CD4-positive, alpha-beta T cell treated with Interleukin-21 for 1 hour (primary cell): ENCODE results near the gene PDE4C.
A peak's percentile ranks its signal among the peaks of the same experiment; 100 is the strongest.

ENCODE experiments used
- DNase-seq: peaks from one replicate; pipeline ENCODE4 v3.0.0-alpha.2; 2020

The PDE4C gene

DNA sequence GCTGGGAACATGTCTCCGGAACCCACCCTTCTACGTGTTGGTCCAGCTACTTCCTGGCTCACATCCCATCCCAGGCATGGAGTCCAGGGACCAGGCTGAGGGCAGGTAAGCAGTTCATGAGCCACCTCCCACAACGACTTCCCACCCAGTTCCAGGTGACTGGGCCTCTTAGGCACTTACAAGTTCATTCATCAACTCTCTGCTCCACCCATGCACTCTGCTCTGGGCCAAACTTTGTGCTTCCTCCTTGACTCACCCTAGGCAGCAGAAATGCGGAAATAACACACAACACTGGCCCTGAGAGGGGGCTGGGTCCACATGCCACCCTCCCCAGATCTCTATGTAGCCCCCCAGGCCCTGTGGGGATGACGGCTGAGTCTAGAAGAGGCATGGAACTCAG is 27.5 kb upstream of the PDE4C start:
- no peak for DNase-seq

DNA sequence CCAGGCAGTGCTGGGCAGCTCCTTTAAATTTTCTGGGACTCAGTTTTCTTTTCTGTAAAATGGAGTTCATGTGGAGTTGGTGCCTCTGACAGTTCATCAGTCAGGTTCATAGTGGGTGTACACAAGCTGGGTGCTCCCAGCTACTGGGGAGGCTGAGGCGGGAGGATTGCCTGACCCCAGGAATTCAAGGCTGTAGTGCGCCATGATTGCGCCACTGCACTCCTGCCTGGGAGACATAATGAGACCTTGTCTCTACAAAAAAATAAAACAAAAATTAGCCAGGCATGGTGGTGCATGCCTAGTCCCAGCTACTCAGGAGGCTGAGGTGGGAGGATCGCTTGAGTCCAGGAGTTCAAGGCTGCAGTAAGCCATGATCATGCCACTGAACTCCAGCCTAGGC is 26.9 kb upstream of the PDE4C start:
- DNase-seq, result no peak

DNA sequence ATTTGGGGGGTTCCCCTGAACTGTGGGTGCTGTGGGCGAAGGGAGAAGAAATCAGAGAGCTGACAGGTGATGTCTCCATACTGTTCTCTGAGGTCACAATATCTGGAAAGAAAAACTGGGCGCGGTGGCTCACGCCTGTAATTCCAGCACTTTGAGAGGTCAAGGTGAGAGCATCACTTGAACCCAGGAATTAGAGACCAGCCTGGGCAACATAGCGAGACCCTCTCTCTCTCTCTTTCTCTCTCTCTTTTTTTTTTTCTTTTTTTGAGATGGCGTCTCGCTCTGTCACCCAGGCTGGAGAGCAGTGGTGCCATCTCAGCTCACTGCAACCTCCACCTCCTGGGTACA is 26.1 kb upstream of the PDE4C start:
- no peak for DNase-seq

DNA sequence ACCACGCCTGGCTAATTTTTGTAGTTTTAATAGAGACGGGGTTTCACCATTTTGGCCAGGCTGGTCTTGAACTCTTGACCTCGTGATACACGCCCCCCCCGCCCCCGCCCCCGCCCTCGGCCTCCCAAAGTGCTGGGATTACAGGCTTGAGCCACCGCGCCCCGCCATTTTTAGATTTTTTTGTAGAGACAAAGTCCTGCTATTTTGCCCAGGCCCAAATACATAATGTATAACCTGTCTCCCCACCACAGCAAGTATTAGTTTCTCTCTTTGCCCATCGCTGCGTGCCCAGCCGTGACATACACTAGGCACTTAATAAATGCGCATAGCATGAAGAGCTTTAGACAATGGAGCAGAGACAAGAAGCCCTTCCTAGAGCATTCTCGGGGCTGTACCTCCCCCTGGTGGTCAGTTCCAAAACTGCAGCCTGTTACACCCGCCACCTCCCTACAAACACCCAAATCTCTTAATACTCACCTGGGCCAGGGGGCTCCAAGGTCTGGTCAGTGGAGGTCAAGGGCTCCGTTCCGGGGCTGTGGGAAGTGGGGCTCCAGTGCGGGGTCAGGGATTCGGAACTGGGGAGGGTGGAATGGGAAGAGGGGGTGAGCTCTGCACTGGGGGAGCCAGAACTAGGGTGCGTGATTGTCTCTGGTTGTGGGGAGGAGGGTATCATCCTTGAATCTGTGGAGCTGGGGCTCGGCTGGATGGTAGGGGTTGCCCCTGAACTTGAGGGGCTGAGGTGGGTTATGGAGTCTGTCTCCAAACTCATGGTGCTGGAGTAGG is 25.5 kb upstream of the PDE4C start:
- DNase-seq, result peak; percentile 83

DNA sequence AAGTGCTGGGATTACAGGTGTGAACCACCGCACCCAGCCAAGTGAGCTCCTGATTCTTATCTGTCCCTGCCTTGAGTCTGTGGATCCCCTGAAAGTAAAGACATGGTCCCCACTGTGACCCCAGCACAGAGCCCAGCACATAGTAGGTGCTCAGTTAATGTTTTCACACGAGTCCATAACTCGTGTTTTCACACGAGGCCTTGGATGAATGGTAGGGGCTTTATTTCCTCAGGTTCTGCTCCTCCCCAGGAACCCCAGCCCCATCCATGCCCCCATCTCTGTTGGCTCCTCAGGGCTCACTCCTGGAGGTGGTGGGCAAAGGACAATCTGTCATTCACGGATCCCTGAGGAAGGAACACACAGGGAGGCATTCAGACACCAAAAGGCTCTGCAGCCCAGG is 23.6 kb upstream of the PDE4C start:
- DNase-seq, result no peak

DNA sequence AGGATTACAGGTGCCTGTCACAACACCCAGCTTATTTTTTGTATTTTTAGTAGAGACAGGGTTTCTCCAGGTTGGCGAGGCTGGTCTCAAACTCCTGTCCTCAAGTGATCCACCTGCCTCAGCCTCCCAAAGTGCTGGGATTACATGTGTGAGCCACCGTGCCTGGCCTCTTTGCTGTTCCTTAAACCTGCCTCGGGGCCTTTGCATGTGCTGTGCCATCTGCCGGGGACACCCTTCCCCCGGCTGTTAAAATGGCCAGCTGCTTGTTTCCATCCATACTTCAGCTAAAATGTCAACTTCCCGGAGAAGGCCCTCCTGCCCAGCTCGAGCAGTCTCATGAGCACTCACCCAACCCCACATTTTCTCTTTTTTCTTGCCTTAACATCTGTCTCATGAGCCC is 19.1 kb upstream of the PDE4C start:
- no peak for DNase-seq

DNA sequence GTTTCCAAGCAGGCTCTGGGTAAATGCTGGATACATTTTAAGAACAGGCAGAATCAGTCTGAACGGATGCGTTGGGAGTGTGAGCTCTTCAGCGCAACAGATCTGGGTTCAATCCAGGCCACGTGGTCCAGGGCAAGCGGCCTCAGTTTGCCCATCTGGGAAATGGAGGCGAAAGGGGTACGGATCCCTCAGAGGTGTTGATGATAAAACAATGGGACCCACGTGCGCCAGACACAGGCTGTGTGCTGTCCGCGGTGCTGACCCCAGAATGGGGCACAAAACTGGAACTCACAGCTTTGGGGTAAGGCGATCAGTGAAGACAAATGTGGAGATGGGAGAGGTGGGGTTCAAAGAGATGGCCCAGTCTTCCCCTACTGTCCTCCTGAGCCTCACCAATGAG is 13.1 kb upstream of the PDE4C start:
- DNase-seq, result no peak

DNA sequence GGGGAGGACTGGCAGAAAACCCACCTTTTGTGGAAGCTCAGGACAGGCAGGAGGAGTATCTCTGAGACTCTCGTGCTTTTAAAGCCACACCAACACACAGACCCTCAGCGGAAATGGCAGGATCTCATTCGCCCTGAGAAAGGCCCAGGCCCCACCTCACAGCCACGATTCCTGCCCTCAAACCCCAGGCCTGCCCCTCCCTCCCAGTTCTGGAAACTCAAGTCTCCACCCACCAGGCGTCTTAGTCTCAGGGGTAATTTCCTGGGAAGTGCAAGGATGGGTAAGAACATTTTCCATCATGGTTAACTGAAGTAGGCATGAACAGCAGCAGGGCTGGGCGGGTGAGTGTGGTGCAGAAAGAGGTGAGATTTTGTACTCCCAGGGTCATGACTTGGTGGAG is 8.0 kb upstream of the PDE4C start:
- DNase-seq, result no peak

DNA sequence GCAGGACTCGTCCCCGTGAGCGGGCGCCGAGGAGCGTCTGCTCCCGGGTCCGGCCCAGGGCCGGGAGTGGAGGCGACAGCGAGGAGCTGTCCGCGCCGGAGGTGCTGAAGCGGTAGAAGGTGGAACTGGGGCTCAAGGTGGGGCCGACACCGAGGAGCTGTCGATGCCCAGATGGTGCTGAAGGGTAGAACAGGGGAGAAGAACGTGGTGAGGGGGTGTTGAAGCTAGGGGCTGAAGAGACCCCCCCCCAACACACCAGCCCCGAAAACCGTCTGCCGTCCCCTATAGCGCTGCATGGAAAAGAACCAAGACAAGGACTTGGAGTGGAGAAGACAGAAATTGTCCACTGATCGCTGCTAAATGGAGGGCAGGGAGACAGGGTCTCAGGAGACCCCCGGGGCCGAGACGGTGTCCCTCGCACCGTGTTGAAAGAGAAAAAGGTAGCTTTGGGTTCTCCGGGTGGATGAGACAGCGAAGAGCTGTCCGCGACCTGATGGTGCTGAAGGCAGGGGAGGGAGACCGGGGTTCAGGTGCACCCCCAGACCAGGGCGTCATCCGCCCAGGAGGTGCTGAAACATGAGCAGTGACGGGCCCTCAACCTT is 7.1 kb upstream of the PDE4C start:
- peak; percentile 41 for DNase-seq

DNA sequence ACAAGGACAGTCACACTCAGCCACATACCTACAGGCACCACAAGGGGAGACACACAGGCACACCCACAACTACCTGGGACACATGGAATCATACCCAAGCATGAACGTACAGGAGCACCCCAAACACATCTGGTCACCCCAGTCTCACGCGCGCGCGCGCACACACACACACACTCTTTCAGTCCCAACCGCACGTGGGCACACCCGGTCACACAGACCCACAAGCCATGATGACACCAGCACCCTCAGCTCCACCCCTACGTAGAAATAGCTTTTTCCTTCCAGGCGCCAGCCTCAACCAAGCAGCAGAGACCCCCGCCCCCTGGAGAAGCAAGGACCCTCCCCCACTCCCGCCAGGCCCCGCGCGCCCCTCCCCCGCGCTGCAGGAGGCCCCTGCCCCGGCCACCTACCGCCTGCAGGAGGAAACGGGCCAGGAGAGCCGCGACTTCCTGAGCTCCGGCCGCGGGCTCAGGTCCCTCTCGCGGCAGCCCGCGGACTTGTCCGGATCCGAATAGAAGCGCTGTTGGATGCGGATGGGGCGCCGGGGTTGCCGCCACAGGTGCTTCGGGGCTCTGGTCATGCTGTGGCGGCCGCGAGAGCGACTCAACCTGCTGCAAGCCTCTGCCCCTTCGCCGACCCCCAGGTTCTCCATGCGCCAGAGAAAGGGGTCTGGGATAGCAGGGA is 6.4 kb upstream of the PDE4C start:
- DNase-seq, result no peak

DNA sequence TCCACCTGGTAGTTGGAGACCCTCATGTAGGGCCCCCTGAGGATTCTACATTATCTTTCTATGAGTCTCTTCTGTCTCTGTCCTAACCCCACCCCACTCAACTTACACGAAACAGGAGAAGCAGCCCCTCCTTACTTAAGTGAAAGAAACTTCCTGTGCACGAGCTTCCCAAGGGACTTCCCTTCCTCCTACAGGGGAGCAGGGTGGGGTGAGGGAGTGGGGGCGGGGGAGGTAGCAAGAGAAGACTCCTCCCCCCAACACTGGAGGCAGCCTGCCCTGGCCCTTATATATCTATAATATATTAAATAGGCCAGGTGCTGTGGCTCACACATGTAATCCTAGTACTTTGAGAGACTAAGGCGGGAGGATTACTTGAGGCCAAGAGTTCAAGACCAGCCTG is 5.5 kb upstream of the PDE4C start:
- no peak for DNase-seq

DNA sequence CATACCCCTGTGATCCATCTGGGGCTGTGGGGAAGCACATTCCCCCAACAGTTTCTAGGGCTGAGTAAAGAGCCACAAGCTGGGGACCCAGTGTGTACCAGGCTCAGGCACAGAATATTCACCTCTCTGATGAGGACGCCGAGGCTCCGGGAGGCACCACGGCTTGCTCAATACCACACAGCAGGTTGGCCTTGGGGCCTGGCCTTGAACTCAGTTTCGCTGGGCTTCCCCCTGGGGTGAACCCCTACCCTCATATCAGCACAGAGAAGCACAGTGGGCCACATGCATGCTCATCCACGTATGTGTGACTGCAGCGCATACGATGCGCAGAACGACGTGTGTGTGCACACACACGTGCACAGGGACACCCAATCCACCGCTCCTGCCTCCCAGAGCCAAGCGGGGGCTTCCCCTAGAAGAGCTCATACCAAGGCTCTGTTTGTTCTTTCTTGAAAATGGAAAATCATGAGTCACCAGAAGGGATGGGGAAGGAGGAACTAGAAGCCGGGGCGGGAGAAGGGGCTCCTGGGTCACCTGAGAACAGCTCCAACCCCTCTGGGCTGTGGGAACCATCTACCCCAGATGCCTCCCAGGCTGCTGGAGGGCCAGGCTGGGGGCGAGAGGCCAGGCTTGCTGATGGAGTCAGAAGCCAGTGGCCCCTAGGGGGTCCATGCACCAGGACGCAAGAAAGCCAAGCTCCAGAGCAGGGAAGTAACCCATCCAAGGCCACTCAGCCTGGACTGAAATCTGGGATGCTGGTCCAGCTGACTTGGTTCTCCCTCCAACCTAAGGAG is 4.9 kb upstream of the PDE4C start:
- DNase-seq, result no peak

DNA sequence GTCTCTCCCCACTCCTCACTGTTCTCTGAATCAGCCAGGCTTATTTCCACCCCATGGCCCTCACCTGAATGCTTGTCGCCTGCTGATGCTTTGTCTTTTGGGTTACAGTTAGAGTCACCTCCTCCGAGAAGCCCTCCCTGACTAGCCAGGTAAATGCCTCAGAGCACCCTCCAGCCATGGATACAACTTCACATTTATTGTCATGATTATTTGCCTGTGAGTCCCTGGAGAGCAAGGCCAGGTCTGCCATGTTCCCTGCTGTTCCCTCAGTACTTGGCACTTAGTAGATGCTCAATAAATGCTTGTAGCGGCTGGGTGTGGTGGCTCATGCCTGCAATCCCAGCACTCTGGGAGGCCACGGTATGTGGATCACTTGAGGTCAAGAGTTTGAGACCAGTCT is 3.7 kb upstream of the PDE4C start:
- no peak for DNase-seq

DNA sequence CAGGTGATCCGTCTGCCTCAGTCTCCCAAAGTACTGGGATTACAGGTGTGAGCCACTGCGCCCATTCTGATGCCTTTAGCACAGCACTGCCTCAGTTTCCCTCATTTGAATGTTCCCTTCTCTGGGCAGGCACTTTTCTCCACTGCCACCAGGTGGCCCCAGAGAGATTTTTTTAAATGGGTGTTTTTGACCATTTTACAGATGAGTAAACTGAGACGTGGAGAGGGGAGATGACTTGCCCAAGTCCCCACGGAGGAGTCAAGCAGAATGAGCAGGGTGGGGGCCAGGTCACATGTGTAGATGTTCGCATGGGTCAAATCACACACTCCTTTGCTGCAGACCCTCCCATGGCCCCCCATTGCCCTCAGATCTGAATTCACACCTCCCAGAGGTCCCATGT is 3.2 kb upstream of the PDE4C start:
- DNase-seq, result no peak

DNA sequence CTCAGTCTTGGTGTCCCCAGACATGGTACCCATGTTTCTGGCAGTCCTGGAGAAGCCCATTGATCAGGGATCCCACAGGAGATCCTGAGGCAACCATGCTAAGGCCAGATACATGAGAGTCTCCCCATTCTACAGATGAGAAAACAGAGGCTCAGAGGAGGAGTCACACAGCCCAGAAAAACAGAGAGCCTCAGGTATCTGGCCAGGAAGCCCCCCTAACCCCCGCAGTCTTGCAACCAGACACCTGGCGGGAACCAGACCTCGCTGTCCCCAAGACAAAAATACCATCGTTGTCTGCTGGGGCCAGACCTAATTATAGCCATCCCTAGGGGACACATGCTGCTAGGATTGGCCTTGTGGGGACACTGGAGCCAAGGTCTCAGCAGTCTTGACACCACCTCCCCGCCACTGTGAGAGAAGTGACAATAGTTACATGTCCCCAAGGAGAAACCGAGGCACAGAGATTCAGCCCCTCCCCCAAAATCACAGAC is 1.6 kb upstream of the PDE4C start:
- no peak for DNase-seq

DNA sequence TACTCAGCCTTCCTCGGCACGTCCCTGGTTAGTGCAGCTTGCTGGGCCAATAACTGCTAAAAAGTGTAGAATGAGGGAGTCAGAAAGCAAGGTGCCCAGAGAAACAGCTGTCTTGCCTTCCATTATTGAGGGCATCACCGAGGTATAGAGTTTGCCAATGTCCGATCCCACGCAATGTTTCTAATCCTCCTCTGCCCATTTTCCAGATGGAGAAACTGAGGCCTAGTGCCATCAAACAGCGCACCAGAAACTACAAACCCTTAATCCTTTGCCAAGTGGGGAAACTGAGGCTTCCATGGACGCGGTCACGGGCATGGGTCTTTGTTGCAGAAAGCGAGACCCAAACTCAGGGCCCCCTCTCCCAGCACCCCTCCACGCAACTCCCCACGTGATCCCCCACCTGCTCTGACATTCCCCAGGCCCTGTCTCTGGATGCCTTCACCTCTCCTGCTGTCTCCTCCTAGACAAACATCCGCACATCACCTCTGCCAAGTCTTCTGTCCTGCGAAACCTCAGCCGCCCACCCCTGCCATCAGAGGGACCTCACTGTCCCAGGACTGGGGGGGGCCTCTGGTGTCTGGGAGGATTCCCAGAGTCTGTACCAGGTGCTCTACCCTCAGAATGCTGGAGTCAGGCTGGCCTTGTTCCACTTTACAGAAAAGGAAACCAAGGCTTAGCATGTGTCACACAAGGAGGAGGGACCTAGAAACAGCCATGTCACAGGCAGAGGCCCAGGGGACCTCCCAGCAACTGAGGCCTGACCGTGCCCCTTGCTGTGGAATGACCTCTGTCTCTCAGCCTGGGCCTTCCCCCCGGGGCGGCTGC is 930 bp upstream of the PDE4C start:
- no peak for DNase-seq

DNA sequence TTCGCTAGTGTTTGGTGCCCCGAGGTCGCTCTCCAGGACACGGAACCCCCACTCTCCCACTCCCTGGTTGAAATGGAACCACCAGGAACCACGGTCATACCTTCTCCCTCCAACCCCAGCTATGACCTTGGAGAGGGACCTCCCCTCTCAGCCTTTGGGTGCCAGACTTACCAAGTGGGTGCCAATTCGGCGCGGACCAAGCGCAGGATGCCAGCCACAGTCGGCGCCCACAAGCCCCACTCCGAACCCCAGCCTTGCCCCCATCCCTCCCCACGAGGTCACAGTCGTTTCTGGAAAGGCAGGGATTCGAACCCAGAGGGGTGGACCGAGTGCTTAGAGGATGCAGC is 910 bp downstream of the PDE4C start:
- no peak for DNase-seq

DNA sequence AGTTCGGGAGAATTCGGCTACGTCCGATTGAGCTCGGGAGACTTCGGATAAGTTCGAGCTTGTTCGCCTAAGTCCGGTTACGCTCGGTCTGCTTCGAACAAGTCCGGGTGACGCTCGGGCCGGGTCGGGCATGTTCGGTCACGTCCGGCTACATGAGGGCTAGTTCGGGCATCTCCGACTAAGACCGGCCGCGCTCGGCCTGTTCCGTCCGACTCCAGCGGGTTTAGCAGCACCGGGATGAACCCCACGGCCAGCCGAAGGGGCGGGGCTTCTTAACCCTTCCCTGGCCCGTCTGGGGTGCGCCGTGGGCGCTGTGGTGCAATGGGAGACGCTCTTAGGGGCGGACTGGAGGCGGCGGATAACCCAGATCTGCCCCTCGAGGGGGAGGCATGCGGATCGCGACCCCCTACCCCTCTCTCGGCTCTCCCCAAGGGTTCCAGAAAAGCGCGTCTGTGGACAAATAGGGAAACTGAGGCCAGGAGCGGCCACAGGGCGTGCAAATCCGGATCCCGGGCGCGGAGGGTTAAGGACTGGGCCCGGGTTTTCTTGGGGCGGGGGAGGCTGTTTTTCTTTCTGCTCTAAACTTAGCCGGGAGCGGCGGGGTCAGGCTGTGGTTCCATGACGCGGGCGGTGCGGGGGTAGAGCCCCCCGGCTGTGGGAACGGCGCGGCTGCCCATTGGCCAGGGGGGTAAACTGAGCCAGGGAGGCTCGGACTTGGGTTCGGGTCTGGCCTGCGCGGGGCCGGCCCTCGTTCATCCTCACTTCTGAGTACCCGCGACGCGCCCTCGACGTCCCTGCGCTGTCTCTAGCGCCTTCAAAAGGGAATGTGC is 1.5 kb downstream of the PDE4C start:
- DNase-seq, result peak; percentile 89

DNA sequence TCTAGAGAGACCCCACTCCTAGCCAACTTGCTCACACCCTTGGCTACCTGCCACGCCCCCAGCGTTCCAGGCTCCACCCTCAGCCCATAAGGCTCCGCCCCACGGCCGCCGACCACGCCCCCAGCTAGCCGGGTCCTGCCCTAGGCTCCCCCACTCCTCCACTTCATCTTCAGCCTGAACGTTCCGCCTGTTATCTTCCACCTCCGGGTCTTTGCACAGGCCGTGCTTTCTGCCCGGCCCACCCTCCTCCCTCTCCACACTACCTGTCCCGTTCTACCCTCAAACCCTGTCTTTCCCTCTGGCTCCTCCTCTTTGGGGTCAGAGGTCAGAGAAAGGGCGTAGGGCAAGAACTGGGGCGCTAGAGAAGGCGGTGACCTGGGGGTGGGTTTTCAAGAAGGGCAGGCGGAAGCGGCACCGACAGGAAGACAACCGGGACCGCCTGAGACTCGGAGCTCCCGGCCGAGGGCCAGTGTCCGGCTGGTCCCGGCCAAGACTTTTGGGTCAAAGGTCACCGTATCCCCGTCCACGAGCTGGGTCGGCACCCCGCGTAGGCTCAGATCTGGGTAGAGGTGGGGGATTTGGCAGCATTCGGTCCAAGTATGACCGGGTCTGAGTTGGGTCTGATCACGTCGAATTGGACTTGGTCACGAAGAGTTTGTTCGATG is 2.2 kb downstream of the PDE4C start:
- DNase-seq, result peak; percentile 27

DNA sequence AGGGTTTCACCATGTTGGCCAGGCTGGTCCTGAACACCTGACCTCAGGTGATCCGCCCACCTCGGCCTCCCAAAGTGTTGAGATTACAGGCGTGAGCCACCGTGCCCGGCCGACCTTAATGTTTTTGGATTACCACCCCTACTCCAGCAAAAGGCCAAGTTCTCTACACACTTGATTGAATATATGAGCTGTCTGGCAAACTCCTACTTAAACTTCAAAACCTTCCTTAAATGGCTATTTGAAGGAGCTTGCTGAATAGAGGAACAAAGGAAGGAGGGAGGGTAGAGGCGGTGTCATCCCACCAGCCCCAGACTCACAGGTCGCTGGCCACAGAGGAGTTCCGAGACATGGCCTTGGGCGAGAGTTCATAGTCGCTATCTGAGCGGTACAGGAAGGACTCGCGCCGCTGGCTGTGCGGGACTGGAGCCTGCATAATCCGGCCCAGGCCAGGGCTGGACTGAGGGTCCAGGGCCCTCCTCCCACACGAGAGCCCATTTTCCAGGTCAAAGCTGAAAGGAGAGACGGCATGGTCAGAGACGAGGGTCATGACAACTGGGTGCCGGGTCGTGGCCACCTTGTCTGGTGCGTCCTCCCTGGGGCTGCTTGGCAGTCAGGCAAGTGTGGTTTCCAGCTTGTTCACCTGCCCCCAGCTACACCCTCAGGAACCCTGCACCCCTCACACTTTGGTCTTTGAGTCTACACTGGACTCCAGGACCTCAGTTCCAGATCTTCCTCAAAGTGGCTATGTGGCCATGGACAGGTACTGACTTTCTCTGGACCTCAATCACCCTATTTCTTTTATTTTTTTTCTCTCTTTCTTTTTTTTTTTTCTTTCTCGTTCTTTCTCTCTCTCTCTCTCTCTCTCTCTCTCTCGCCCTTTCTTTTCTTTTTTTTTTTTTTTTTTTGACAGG is 4.2 kb downstream of the PDE4C start:
- DNase-seq, result no peak
